ENCODE results near the gene FOXD1.

GRCh38 chr5:73426034-73426433 lies 22.5 kb downstream of the FOXD1 start:
- TF ChIP-seq POLR2A (conservative IDR thresholded peaks at IDR 0.05) (no peak), HDAC1 (IDR thresholded peaks at IDR 0.05) (no peak), TCF7L2 (IDR thresholded peaks at IDR 0.05; ENCODE audit: low read depth, low read length) (no peak), POLR2G (IDR thresholded peaks at IDR 0.05; ENCODE audit: low read depth, low read length) (no peak), GTF2F1 (IDR thresholded peaks at IDR 0.05; ENCODE audit: low read depth, low read length) (no peak), CTCF (IDR thresholded peaks at IDR 0.05 in 2 of 3, conservative IDR thresholded peaks at IDR 0.05 in 1 of 3; ENCODE audit: insufficient read depth in 2 of 3, low read depth in 1 of 3, low read length in 3 of 3) (no peak), U2AF1 (optimal IDR thresholded peaks at IDR 0.05; ENCODE audit: low read depth, low read length) (no peak), ATF2 (CRISPR knock-in tag; IDR thresholded peaks at IDR 0.05) (no peak), ZZZ3 (IDR thresholded peaks at IDR 0.05) (no peak), CREM (IDR thresholded peaks at IDR 0.05; ENCODE audit: low read depth) (no peak), RCOR1 (IDR thresholded peaks at IDR 0.05; ENCODE audit: borderline replicate concordance in 1 of 2, low read depth in 2 of 2, low read length in 2 of 2) (no peak), CHD4 (IDR thresholded peaks at IDR 0.05; ENCODE audit: insufficient read depth, insufficient replicate concordance, low read depth, low read length, poor library complexity, severe bottlenecking) (no peak), ZNF431 (CRISPR knock-in tag; IDR thresholded peaks at IDR 0.05) (no peak)

All from K562 (cell line).